GM23338 (cell line): ENCODE data around the gene ARMC7. TPM values are rescaled to one million over a fixed set of nuclear protein-coding genes. Genes with fewer than 3 reads are reported as not detected.

Source experiments
- ATAC-seq: fragments of 200-7000 bp; cut with Tn5 transposase; 3 replicates; pipeline ENCODE4 v1.9.1; 2020
- DNase-seq: peaks from one replicate; pipeline ENCODE4 v3.0.0-alpha.2; 2015; ENCODE audit warnings: low spot score
- H2AFZ ChIP-seq: fragments of 200-600 bp; sonication (generic); 2 replicates; pipeline ENCODE4 v1.8.0; 2016; ENCODE audit warnings: antibody characterized with exemption, mild to moderate bottlenecking, moderate library complexity
- H3F3A ChIP-seq: fragments of 200-600 bp; sonication (generic); replicated peaks from 2 replicates; pipeline ENCODE4 v1.8.0; 2017; ENCODE audit warnings: antibody characterized with exemption, mixed run types, low read depth
- H3K27ac ChIP-seq: fragments of 200-600 bp; sonication (generic); 2 replicates; pipeline ENCODE4 v1.6.1; 2016; ENCODE audit warnings: low read depth
- H3K27me3 ChIP-seq: fragments of 200-600 bp; sonication (generic); 2 replicates; pipeline ENCODE4 v1.8.0; 2016; ENCODE audit warnings: mild to moderate bottlenecking, mixed run types, moderate library complexity; ENCODE audit not compliant: insufficient read depth
- H3K36me3 ChIP-seq: fragments of 200-600 bp; sonication (generic); 2 replicates; pipeline ENCODE4 v1.8.0; 2016; ENCODE audit warnings: mild to moderate bottlenecking; ENCODE audit not compliant: insufficient read depth
- H3K4me1 ChIP-seq: fragments of 200-600 bp; sonication (generic); 2 replicates; pipeline ENCODE4 v1.8.0; 2016; ENCODE audit warnings: mild to moderate bottlenecking, moderate library complexity; ENCODE audit not compliant: insufficient read depth
- H3K4me2 ChIP-seq: fragments of 200-600 bp; sonication (generic); 2 replicates; pipeline ENCODE4 v1.7.1; 2017; ENCODE audit warnings: mixed run types
- H3K4me3 ChIP-seq: fragments of 200-600 bp; sonication (generic); 2 replicates; pipeline ENCODE4 v1.6.1; 2016; ENCODE audit warnings: mixed run types
- H3K79me2 ChIP-seq: fragments of 200-600 bp; sonication (generic); replicated peaks from 2 replicates; pipeline ENCODE4 v1.8.0; 2017; ENCODE audit warnings: mild to moderate bottlenecking; ENCODE audit not compliant: insufficient read depth
- H3K9me2 ChIP-seq: fragments of 200-600 bp; sonication (generic); 2 replicates; pipeline ENCODE4 v1.8.0; 2017; ENCODE audit not compliant: insufficient read depth
- H4K20me1 ChIP-seq: fragments of 200-600 bp; sonication (generic); replicated peaks from 2 replicates; pipeline ENCODE4 v1.8.0; 2017; ENCODE audit warnings: mild to moderate bottlenecking; ENCODE audit not compliant: insufficient read depth
- H3K27ac Mint-ChIP-seq: 2 replicates; pipeline ENCODE4 v1.8.0; 2020; ENCODE audit warnings: inconsistent platforms, mild to moderate bottlenecking, moderate library complexity, mixed read lengths
- H3K27me3 Mint-ChIP-seq: 3 replicates; pipeline ENCODE4 v1.8.0; 2022; ENCODE audit warnings: low read depth, mild to moderate bottlenecking, moderate library complexity, mixed read lengths, inconsistent platforms; ENCODE audit not compliant: insufficient read depth, poor library complexity
- H3K36me3 Mint-ChIP-seq: 3 replicates; pipeline ENCODE4 v1.8.0; 2021; ENCODE audit warnings: low read depth, mild to moderate bottlenecking, inconsistent platforms, moderate library complexity, mixed read lengths
- H3K4me1 Mint-ChIP-seq: 3 replicates; pipeline ENCODE4 v1.8.0; 2020; ENCODE audit warnings: mild to moderate bottlenecking, inconsistent platforms, mixed read lengths
- H3K4me3 Mint-ChIP-seq: 3 replicates; pipeline ENCODE4 v1.8.0; 2021; ENCODE audit warnings: moderate library complexity, mild to moderate bottlenecking, inconsistent platforms, mixed read lengths
- H3K9me3 Mint-ChIP-seq: 3 replicates; pipeline ENCODE4 v1.8.0; 2020; ENCODE audit warnings: moderate library complexity, mild to moderate bottlenecking, inconsistent platforms, mixed read lengths
- CREB1 ChIP-seq: fragments of 250-450 bp; sonication (Bioruptor Pico); IDR thresholded peaks from 2 replicates; pipeline ENCODE4 v1.5.0; 2020; ENCODE audit warnings: low read depth, mild to moderate bottlenecking, moderate library complexity
- CTCF ChIP-seq, 2 experiments: fragments of 200-600 bp in 1 of 2; sonication (generic) in 1 of 2; conservative IDR thresholded peaks; 2 replicates each; pipeline versions ENCODE4 v1.5.1 to v1.6.1; 2016 to 2017; ENCODE audit warnings: antibody characterized with exemption in 2 of 2, low read depth in 2 of 2, mild to moderate bottlenecking in 2 of 2, moderate library complexity in 1 of 2
- EZH2 ChIP-seq: fragments of 200-600 bp; sonication (generic); IDR thresholded peaks from one replicate; pipeline ENCODE4 v1.8.0; 2017; ENCODE audit warnings: antibody characterized with exemption, mild to moderate bottlenecking, low read depth; ENCODE audit not compliant: unreplicated experiment
- EZH2phosphoT487 ChIP-seq: fragments of 200-600 bp; sonication (generic); IDR thresholded peaks from one replicate; pipeline ENCODE4 v1.8.1; 2018; ENCODE audit warnings: antibody characterized with exemption; ENCODE audit not compliant: unreplicated experiment
- JUNB ChIP-seq: IDR thresholded peaks from one replicate; pipeline ENCODE4 v1.6.1; 2016; ENCODE audit warnings: antibody characterized with exemption; ENCODE audit not compliant: unreplicated experiment
- NANOG ChIP-seq: IDR thresholded peaks from 2 replicates; pipeline ENCODE4 v1.6.1; 2016; ENCODE audit warnings: antibody characterized with exemption, borderline replicate concordance
- POLR2AphosphoS5 ChIP-seq: IDR thresholded peaks from 2 replicates; pipeline ENCODE4 v1.6.1; 2016; ENCODE audit warnings: antibody characterized with exemption, low read depth
- REST ChIP-seq: IDR thresholded peaks from one replicate; pipeline ENCODE4 v1.6.1; 2018; ENCODE audit warnings: antibody characterized with exemption; ENCODE audit not compliant: unreplicated experiment
- STAT1 ChIP-seq: IDR thresholded peaks from one replicate; pipeline ENCODE4 v1.6.1; 2016; ENCODE audit warnings: antibody characterized with exemption; ENCODE audit not compliant: unreplicated experiment
- ZNF114 ChIP-seq: fragments of 250-450 bp; sonication (Bioruptor Pico); IDR thresholded peaks from 2 replicates; pipeline ENCODE4 v1.5.0; 2020; ENCODE audit warnings: mild to moderate bottlenecking, moderate library complexity
- ZNF331 ChIP-seq: fragments of 250-450 bp; sonication (Bioruptor Pico); IDR thresholded peaks from 2 replicates; pipeline ENCODE4 v1.5.0; 2020; ENCODE audit warnings: low read depth, mild to moderate bottlenecking, moderate library complexity
- ZNF462 ChIP-seq: fragments of 250-450 bp; sonication (Bioruptor Pico); IDR thresholded peaks from 2 replicates; pipeline ENCODE4 v1.5.0; 2020; ENCODE audit warnings: mild to moderate bottlenecking, moderate library complexity
- polyA plus RNA-seq: library from polyadenylated mRNA; unstranded; fragments of >200 nt; fragmentation: Nextera tagmentation; extraction: Ambion mirVana; gene quantifications from 2 replicates; pipeline ENCODE4 v1.2.1, GENCODE V29; 2016
- total RNA-seq: library from RNA; depleted of rRNA; stranded (reverse); fragments of >200 nt; shearing (Covaris generic); gene quantifications from 2 replicates; pipeline ENCODE4 v1.2.3, GENCODE V29; 2014

ARMC7 gene
- total and polyA plus RNA-seq, 2 experiments from 2014 or later: 5.6 to 8.4 TPM

GRCh38 chr17:75116737-75117136 lies 7.0 kb downstream of the ARMC7 start:
- peaks cover 5% of the 10 kb centered on the region for H3K27me3 Mint-ChIP-seq
- H3K9me3 Mint-ChIP-seq: no peaks in the 10 kb centered on the region
- Histone ChIP-seq H3K27me3 (no peaks in the 10 kb centered on the region), H3K4me2 (no peak overlapping the region), H4K20me1 (no peaks in the 10 kb centered on the region; the same call in 1 of the 2 replicates), H3K4me3 (no peak overlapping the region), H3K4me1 (peaks cover 4% of the 10 kb centered on the region; the same call in 1 of the 2 replicates), H3K79me2 (peaks cover 5% of the 10 kb centered on the region), H3K36me3 (no peaks in the 10 kb centered on the region), H2AFZ (no peak overlapping the region), H3K9me2 (no peaks in the 10 kb centered on the region), H3K27ac (0 out of 2 replicates have a peak overlapping the region, but pooled peaks have one; percentile 32), H3F3A (0 out of 2 replicates have a peak, but pooled peaks cover 11% of the 10 kb centered on the region)
- ATAC-seq (no peak), DNase-seq (no peak)
- peaks cover 16% of the 10 kb centered on the region for H3K4me1 Mint-ChIP-seq
- H3K4me3 Mint-ChIP-seq: no peak overlapping the region
- peaks cover 22% of the 10 kb centered on the region for H3K36me3 Mint-ChIP-seq
- H3K27ac Mint-ChIP-seq: no peak overlapping the region
- TF ChIP-seq NANOG (no peak), CREB1 (CRISPR knock-in tag) (no peak), JUNB (no peak), REST (no peak), POLR2AphosphoS5 (no peak), EZH2phosphoT487 (no peak), STAT1 (no peak), ZNF331 (CRISPR knock-in tag) (no peak), EZH2 (no peak), ZNF114 (CRISPR knock-in tag) (no peak), ZNF462 (no peak), CTCF (conservative IDR thresholded peaks at IDR 0.05; ENCODE audit: low read depth in 2 of 2) (no peak)
